AG04449 (cell line): Measurements from ENCODE around the gene NEK7.
A peak's percentile ranks its signal among the peaks of the same experiment; 100 is the strongest.
"Not testable (repeated sequence)": the region's sequence is repeated elsewhere in the genome, so short reads cannot be mapped to it uniquely, and the experiment has no call there.

Experiments used
- CTCF ChIA-PET: fragments of 350-600 bp; formaldehyde crosslinking; extraction: SDS; loops from one replicate; lab custom pipeline; 2021; ENCODE audit warnings: antibody characterized with exemption; lab: Yijun Ruan, JAX
- POLR2A ChIA-PET: fragments of 400-600, 350-600 bp; formaldehyde crosslinking; extraction: SDS; loops from one replicate; lab custom pipeline; 2020; ENCODE audit warnings: antibody characterized with exemption, inconsistent platforms; lab: Yijun Ruan, JAX
- DNase-seq: peaks from one replicate; pipeline ENCODE4 v3.0.0-alpha.2; 2010; ENCODE audit warnings: low read depth, low spot score
- H3K4me3 ChIP-seq: 2 replicates; pipeline ENCODE4 v1.5.1; 2011; ENCODE audit warnings: low read depth, mild to moderate bottlenecking, control low read depth, low read length
- TF ChIP-seq, protein P1 (sequence below): IDR thresholded peaks from one replicate; pipeline ENCODE4 v1.5.1; 2011; ENCODE audit warnings: mild to moderate bottlenecking, moderate library complexity, low read length, control low read depth, inconsistent platforms; ENCODE audit not compliant: insufficient read depth; ENCODE audit errors: missing control alignments

NEK7 gene

DNA sequence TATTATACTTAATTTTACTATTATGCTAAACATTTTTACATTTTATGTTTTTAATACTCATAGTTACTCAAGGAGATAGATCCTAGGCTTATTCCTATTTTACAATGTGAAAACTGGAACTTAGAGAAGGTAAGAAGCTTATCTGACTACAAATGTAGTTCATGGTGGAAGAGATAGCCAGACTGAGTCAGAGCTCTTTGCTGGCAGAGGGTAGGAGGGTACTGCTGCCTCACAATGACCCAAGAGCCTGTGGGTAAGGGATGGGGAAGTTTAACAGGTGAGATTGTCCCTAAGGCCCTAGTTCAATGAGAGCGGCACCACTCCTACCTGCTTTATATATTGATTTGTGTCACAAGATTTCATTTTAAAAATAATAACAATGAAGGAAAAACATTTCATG lies 34.1 kb upstream of the NEK7 start:
- H3K4me3 ChIP-seq: no peak overlapping the region
- ChIA-PET CTCF (interaction anchor here (1.1 kb wide), 1 partner anchor 34 kb away, joined by 8 read pairs; no protein-coding TSS in a partner anchor), POLR2A (interaction anchor here (0.7 to 1.1 kb wide), 3 partner anchors 34 to 327 kb away, joined by 4 to 6 read pairs (median 5); no protein-coding TSS in a partner anchor)
- TF ChIP-seq, protein P1, sequence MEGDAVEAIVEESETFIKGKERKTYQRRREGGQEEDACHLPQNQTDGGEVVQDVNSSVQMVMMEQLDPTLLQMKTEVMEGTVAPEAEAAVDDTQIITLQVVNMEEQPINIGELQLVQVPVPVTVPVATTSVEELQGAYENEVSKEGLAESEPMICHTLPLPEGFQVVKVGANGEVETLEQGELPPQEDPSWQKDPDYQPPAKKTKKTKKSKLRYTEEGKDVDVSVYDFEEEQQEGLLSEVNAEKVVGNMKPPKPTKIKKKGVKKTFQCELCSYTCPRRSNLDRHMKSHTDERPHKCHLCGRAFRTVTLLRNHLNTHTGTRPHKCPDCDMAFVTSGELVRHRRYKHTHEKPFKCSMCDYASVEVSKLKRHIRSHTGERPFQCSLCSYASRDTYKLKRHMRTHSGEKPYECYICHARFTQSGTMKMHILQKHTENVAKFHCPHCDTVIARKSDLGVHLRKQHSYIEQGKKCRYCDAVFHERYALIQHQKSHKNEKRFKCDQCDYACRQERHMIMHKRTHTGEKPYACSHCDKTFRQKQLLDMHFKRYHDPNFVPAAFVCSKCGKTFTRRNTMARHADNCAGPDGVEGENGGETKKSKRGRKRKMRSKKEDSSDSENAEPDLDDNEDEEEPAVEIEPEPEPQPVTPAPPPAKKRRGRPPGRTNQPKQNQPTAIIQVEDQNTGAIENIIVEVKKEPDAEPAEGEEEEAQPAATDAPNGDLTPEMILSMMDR: no peak
- DNase-seq: no peak

DNA sequence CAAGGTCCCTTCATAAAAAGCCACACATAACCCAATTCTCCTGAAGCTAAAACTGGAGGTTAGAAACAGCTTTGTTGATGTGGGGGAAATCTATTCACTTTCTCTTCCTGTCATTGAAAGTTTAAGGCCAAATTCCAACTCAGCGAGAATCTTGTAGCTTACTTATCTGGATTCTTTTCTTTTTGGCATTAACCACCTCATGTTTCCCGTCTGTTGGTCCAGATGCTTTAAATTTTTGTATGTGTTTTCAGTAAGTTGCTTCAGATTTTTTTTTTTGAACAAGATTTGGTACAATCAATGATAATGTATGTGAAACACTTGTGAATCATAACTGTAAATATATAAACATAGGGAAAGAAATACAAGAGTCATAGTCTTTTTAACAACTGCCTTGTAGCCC lies 33.7 kb upstream of the NEK7 start:
- DNase-seq: peak; percentile 90
- no peak overlapping the region for H3K4me3 ChIP-seq
- TF ChIP-seq, protein P1: no peak
- ChIA-PET POLR2A (interaction anchor here (0.7 to 1.1 kb wide), 3 partner anchors 33 to 327 kb away, joined by 4 to 6 read pairs (median 5); no protein-coding TSS in a partner anchor), CTCF (interaction anchor here (1.1 kb wide), 1 partner anchor 35 kb away, joined by 8 read pairs; no protein-coding TSS in a partner anchor)

DNA sequence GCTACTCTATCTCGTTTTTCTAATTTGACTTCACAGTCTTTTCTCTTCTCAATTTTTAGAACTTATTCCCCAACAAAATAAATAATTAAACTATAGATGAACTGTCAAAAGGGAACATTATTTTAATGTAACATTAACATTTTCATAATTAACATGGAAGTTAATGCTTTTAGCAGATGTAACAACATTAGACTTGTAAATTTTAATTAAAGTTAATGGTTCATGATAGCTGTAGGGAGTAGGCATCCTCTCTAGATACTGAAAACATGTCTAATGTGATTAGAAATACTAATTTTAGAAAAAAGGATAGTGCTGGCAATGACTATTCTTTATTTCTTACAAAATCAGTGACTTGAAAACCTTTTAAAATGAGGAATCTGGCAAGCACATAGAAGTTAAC lies 32.1 kb upstream of the NEK7 start:
- H3K4me3 ChIP-seq: no peak overlapping the region
- TF ChIP-seq, protein P1: no peak
- DNase-seq: no peak
- ChIA-PET CTCF (interaction anchor here (1.0 kb wide), 1 partner anchor 31 kb away, joined by 3 read pairs; no protein-coding TSS in a partner anchor), POLR2A (no interaction called here)

DNA sequence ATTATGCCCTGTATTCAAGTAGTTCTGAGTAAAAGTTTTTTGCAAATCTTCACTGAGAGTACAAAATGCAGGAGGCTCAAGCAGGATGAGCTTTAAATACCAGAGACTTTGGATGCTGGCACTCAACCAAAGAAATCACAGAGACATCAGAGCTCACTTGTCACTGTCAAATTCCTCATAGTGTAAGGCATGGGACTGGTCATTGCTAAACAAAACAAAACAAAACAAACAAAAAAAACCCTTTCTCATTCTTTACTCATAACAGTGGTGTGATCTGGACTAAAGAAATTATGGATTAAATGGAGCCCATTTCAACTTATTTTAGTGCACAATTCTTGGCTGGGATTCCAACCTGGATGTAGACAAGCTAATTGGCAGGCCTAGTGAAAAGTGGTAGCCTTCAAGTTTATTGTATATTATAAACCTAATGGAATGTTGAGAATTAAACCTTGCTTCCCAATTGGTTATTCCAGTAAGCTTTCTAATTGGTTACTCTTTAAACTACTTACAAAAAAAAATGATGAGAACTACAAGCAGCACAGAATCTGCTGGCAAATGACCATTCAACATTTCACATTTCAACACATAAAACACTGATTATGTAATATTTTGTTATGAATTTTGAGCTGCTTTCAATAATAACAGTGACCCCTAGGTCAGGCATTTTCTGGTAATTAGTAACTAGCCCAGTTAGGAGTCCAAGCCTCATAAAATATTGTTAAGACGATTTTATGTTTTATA lies 30.6 kb upstream of the NEK7 start:
- POLR2A ChIA-PET: interaction anchor here (0.6 to 1.4 kb wide), 5 partner anchors 24 to 208 kb away, joined by 3 to 5 read pairs (median 4); partner anchors contain the start of gene NEK7

DNA sequence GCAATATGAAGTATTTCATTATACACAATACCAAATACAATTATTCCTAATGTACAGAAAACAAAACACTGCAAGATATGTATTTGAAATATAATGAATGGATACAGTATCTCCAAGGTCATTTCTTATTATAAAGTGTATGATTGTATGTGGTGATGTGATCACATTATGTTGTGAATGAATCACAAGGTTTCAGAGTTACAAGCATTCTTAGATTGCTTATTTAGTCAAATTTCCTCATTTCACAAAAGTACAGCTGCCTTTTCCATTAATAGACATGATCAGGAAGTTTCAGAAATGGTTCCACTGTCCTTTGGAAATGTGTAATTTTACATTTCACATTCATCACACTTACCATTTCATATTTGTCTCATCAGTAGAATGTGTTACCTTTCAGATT lies 28.3 kb upstream of the NEK7 start:
- POLR2A ChIA-PET: no interaction called here
- DNase-seq: no peak
- no peak overlapping the region for H3K4me3 ChIP-seq
- CTCF ChIA-PET: interaction anchor here (1.1 to 1.2 kb wide), 2 partner anchors 28 to 84 kb away, joined by 3 to 4 read pairs; no protein-coding TSS in a partner anchor
- TF ChIP-seq, protein P1: no peak

More for the DNA sequence above, 30.6 kb upstream of the NEK7 start:
- CTCF ChIA-PET: interaction anchor here (0.8 to 1.7 kb wide), 6 partner anchors 9 to 31 kb away, joined by 3 to 11 read pairs (median 4); partner anchors contain the start of gene NEK7
- TF ChIP-seq, protein P1: no peak
- no peak for DNase-seq
- no peak overlapping the region for H3K4me3 ChIP-seq

DNA sequence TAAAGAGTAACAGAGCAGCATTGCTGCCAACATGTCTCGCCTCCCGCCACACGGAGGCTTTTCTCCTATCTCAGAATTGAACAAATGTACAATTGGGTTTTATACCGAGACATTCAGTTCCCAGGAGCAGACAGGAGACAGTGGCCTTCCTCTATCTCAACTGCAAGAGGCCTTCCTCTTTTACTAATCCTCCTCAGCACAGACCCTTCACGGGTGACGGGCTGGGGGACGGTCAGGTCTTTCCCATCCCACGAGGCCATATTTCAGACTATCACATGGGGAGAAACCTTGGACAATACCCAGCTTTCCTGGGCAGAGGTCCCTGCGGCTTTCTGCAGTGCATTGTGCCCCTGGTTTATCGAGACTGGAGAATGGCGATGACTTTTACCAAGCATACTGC lies 26.7 kb upstream of the NEK7 start:
- POLR2A ChIA-PET, DNase-seq, H3K4me3 ChIP-seq, CTCF ChIA-PET: not testable (repeated sequence)
